ENCODE results near the gene PSMA4.
"Not testable (repeated sequence)": the region's sequence is repeated elsewhere in the genome, so short reads cannot be mapped to it uniquely, and the experiment has no call there.

The PSMA4 gene

DNA sequence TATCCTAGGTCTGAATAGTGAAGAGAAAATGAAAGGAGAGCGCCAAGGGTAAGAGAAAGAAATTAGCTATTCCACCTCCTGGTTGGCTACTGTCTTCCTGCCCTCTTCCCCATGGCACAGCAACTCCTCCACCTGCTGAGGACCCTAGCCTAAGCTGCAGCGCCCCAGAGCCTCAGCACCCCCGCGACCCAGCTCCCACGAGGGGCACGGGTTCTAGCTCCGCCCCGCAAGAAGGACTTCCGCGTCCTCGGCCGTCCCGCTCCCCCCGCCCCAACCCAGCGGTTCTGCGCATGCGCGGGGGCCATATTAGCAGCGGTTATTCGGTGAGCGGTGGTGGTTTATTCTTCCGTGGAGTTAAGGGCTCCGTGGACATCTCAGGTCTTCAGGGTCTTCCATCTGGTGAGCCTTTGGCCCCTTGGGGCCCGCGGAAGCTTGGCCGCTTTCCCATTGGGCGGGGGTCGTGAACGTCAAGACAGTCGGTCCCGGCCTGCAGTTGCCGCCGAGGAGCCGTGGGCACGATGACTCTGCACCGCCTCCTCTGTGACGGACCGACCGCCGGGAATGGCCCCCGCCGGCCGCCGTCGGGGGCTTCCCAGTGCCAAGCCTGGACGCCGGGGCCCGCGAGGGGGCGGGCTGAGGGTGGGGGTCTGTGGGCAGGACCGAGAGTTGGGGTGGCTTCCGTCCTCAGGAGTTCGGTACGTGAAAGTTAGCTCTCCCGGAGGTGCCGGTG, at the start of gene PSMA4:
Gene PSMA4 (plus strand): TSS at position 304 of the 730 bp plus-strand sequence. CDS start 1,484 bp downstream, outside the sequence.
- DNase-seq, result peak; percentile 44

DNA sequence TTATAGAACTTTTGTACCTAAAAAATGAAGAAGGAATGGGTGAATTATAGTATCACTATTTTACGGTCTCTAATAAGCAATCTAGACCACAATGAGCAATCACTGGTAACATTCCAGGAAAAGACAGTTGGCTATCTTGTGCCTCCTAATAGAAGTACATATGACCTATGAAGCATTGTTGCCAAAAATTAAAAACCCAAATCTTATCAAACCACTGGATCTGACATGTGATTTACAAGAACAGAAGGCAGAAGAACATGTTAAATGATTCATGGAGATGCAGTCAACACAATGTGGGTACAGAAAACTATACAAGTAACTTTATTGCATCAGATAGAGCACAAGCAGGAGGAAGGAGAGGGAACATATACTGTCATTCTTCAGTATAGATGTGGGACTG, 47.4 kb upstream of the PSMA4 start:
- DNase-seq, result no peak

DNA sequence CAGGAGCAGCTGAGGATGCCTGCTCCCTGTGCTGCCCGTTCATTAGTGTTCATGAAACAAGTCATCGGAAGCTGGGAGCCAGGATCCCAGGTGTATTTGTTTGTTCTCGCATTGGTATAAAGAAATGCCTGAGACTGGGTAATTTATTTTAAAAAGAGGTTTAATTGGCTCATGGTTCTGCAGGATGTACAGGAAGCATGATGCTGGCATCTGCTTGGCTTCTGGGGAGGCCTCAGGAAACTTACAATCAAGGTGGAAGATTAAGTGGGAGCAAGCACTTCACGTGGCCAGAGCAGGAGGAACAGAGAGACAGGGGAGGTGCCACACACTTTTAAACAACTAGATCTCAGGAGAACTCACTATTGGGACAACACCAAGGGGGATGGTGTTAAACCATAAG, 38.4 kb upstream of the PSMA4 start:
- no peak for DNase-seq

DNA sequence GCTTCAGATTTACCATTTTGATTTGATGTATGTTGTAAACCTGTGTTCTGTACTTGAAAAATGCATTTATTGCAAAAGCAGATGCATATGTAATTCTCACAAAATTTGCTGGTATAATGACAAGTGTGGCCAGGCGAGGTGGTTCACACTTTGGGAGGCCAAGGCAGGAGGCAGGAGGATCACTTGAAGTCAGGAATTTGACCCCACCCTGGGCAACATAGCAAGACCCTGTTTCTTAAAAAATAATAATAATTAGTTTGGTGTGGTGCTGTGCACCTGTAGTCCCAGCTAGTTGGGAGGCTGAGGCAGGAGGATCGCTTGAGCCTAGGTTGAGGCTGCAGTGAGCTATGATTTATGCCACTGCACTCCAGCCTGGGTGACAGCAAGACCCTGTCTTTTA, 37.6 kb upstream of the PSMA4 start:
- no peak for DNase-seq

DNA sequence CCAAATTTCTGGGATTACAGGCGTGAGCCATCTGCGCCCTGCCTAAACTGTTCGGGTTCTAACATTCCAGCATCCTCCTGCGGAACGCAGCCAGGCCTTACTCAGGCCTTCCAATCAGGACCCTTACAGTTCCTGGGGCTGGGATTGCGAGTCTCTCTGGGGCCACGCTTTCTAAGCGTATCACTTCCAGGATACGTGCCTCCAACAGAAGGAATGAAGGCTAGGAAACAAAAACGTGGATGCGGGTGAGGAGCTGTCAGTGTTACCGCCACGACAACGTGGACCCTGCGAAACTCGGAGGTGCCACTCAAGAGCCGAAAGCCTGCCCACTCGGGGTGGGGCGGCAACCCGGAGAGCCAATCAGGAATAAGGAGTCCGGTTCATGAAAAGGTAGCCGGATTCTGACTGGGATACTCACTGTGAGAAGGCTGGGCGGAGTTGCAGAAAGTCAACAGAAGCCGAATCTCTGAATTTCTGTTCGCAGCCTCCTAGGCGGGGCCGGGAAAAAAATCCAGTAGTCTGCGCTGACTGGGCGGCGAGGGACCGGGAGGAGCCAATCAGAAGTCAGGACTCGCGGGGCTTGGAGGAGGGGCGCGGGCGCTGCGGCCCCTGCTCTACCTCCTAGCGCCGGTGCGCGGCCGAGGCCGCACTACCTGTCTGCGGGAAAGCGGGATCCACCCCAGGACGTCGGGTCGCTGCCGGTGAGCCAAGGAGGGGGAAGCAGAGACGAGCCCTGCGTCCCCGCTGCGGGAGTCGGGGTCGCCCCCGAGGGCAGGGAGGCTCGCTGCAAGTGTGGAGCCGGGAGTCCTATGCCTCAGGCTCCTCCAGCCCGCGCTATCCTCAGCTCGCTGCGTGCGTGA, 33.0 kb upstream of the PSMA4 start, which contains the start of gene HYKK:
Gene HYKK (plus strand): TSS at position 607 of the 860 bp plus-strand sequence. CDS start 5,512 bp downstream, outside the sequence.
- DNase-seq, result peak; percentile 91

DNA sequence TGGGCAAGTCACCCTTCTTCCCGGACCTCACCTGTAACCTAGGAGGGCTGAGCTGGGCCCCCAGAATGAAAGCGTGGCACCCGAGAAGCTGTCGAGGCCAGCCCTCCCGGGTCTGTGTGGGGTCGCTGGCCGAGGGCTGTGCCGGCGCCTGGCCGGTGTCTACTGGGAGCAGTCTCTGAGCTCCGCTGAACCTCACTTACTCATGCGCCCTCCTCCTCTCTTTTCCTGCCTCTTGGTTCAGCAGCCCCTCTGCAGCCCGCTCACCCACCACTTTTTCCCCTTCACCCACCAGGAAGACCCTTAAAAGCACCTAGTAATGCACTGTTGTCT, 32.4 kb upstream of the PSMA4 start:
- DNase-seq, result no peak

DNA sequence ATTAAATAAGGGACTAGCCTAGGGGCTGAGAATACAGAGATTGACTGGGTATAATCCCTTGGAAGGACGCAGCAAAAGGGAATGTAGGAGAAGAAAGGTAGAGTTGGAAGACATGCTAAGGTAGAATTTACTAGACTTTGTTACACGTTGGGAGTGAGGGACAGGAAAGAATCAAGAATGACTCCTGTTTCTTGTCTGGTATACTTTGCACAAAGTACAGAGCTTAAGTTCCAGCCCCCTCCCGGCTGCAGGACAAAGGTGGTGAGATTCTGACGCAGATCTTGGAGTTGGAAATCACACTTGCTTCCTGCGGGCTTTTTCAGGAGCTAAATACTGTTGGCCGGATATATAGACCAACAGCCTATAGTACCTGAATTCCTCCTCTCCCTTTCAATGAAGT, 32.0 kb upstream of the PSMA4 start:
- no peak for DNase-seq

DNA sequence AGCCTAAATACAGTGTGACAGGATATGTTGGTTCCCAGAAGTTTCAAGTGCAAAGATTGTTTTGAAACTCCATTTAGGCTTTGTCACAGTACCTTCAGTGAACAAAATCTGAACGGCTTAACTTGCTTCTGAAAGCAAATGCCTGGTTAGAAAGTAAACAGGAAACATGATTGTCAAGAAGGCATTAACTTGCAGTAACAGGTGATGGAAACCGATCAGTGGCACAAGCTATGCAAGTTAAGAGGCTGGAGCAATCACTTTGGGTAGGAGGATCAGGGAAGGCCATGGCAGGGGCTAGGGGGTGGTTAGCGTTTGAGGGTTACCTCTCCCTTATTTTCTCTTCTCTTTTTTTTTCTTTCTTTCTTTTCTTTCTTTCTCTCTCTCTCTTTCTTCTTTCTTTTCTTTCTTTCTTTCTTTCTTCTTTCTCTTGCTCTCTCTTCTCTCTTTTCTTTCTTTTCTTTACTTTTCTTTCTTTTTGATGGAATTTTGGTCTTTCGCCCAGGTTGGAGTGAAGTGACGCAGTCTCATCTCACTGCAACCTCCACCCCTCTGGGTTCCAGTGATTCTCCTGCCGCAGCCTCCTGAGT, 30.4 kb upstream of the PSMA4 start:
- no peak for DNase-seq

DNA sequence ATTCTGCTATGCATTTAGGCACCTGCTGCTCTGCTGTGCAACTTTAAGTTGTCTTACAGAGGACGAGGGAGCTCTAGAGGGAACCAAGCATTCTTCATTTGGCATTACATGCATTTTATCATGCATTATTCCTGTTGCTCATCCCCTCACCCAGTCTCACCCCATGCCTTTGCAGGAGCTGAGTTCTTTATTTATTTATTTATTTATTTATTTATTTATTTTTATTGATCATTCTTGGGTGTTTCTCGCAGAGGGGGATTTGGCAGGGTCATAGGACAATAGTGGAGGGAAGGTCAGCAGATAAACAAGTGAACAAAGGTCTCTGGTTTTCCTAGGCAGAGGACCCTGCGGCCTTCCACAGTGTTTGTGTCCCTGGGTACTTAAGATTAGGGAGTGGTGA, 20.2 kb upstream of the PSMA4 start:
- not testable (repeated sequence) for DNase-seq

DNA sequence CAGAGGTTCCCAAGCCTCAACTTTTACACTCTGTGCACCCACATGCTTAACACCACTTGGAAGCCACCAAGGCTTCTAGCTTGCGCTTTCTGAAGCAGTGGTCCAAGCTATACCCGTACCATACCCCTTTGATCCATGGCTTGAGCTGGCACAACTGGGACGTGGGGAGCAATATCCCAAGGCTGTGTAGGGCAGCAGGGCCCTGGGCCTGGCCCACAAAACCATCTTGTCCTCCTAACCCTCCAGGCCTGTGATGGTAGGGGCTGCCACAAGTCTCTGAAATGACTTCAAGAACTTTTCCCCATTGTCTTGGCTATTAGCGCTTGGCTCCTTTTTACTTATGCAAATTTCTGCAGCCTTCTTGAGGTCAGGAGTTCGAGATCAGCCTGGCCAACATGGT, 16.0 kb upstream of the PSMA4 start:
- no peak for DNase-seq

DNA sequence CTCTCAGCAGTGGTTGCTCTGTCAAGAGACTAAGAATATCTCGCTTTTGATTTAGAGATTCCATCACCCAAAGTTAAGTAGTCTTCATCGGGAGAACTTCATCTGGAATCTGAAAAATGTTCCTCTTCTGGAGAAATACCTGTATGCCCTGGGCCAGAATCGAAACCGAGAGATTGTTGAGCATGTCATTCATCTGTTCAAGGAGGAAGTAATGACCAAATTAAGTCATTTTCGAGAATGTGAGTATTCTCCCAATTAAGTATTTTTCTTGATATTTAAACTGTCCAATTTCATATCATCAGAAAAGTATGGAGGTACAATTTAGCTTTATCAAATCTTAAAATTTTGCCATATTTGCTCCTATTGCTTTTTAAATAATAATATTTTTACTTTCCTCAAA, 12.9 kb upstream of the PSMA4 start:
- DNase-seq, result no peak

DNA sequence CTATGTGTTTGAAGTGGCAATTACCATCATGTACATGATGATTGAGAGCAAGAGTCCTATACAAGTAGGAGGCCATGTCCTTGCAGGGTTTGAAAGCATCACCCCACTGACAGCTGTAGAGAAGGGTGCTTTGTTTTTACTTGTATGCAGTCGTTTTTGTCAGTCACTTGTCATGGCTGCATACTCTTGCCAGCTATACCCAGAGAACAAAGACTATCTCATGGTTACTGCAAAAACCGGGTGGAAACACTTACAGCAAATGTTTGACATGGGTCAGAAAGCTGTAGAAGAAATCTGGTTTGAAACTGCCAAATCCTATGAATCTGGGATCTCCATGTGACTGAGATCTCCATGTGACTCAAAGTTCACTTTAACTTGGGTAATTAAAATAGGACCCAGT, 6.9 kb upstream of the PSMA4 start:
- no peak for DNase-seq

DNA sequence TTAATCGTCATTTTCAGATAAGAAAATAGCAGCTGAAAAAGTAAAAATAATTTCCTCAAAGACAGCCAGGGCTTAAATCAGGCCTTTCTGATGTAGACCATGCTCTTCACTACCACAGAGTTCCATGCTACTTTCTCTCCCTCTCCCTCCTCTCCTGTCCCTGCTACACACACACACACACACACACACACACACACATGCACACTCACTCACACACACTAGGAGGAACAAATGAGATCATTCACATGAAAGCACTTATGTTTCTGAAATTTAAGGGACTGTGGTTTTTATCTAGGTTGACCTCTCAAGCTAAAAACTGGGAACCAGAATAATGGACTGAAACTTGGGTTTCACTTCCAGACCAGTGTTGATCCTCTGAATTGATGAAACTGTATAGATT, 4.1 kb upstream of the PSMA4 start:
- no peak for DNase-seq

DNA sequence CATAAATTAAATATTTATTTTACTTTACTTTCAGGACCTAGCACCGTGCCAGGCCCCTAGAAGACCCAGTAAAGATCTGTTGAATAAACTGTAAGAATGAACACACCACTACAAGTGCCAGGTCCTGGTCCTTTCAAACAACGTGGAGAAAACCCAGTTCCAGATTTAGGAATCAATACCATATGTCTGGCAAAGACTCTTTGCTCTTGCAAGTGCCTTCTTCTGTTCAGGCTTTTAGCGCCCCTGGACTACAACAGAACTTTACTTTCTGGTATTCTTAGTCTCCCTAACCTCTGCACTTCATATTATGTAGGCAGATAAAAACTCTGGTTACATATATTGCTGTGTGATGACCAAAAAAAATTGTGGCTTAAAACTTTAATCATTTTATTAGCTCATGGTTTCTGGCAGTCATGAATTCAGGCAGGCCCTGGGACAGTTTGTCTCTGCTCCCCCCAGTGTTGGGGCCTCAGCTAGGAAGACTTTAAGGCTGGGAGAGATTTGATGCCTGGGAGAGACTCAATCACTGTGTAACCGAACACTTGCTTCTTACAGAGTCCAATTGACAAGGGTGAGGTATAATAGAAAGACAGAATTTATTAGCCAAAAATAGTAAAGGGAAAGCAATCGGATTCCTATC, 2.9 kb upstream of the PSMA4 start:
- no peak for DNase-seq

DNA sequence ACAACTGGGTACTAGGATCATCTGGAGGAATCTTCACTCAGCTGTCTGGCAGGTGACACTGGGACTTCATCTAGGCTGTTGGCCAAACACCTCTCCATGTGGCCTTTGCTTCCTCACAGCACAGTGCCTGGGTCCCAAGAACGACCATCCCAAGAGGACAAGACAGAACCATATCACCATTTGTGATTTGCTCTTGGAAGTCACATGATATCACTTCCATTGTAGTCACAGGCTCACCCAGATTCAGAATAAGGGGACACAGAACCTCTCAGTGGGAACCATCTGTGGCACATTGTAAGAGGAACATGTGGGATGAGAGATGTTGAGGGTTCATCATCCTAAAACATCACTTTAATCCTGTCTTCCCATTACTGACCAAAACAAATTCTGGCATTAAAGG, 1.9 kb upstream of the PSMA4 start:
- no peak for DNase-seq

DNA sequence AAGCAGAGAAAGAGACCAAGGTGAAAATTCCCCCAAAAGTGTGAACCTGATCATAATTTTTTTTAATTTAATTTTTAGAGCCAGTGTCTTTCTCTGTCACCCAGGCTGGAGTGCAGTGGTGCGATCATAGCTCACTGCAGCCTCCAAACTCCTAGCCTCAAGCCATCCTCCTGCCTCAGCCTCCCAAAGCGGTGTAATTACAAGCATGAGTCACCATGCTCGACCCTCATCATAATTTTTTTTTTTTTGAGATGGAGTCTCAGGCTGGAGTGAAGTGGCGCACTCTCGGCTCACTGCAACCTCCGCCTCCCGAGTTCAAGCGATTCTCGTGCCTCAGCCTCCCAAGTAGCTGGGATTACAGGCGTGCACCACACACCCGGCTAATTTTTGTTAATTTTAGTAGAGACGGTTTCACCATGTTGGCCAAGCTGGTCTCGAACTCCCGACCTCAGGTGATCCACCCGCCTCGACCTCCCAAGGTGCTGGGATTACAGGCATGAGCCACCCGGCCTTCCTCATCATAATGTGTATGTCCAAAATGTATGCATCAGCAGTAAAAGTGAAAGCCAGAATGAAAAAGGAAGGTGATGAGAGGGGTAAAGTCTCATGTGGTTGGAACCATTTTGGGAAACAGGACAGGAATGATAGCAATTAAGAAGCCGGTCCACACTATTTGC, 642 bp upstream of the PSMA4 start:
- not testable (repeated sequence) for DNase-seq

DNA sequence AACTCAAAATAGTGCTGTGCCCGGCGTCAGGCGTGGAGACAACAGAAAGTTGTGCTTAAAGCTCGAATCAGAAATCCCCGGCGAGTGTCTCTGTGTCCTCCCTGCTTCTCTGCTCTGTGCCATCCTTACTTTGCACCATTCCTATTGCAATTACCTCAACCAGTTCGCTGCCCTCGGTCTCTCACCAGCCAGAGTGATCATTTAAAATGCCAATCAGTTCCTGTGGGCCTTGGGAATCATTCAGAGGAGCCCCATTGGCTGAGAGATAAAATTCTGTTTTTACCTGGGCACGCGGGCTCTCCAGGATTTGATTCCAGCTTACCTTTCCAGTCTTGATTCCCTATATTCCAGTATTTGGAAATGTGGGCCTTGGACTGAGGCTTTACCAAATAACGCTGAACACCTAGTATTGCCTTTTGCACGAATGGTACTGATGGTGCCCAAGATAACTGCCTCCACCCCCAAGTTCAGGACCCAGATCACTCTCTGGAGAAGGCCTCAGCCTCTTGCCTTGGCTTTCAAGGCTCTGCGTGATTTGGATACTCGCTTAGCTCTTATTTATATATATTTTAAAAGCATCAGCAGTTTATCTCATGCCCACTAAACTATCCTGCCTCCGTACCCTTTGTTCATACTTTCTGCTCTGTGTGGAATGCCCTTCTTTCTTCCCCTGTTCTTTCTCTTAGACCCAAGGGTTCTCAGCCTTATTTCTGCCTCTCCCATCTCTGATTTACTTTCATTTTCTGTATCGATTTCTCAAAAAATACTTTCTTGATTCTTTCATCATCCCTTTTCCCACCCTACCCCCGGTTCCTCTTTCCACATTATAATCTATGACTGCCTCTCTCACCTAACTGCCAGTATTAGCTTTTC, 863 bp downstream of the PSMA4 start:
- DNase-seq, result no peak

DNA sequence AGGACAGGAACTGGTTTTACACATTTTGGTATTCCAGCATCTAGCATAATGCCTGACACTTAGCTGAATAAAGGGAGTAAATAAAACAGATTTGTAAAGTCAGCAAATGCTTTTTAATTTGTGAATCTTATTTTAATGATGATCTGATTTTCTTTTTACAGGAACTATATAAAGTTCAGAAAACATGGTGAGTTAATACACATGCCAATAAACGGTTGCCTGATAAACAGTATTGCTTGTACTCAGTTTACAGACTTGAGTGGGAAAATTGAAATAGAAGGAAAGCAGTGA, 1.4 kb downstream of the PSMA4 start:
- DNase-seq, result no peak

DNA sequence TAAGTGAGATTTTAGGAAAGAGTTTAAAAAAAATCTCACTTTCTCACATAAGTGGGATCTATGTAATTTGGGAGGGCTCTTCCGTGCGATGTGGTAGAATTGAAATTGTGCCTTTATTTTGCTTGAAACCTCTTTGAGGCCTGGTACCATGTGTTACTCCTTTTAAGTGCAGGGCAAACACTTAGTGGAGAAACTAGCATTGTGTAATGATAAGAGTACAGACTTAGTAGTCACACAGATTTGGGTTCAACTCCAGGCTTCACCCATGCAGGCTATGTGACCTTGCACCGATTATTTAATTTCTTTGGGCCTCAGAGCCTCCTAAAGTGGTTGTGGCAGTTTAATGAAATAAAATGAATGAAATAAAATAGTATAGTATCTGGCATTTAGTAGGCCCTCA, 2.4 kb downstream of the PSMA4 start:
- no peak for DNase-seq

DNA sequence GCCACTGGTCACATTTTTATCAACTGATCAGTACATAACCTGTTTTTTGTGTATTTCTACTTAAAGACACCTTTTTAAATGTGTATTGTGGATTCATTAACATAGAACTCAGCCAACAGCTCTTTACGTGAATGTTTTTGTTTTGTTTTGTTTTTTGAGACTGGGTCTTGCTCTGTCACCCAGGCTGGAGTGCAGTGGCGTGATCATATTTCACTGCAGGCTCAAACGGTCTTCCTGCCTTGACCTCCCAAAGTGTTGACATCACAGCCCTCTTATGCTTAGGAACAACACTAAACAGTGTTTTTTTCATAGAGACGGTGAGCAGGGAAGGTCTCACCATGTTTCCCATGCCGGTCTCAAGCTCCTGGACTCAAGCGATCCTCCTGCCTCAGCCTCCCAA, 9.9 kb downstream of the PSMA4 start:
- DNase-seq, result no peak

DNA sequence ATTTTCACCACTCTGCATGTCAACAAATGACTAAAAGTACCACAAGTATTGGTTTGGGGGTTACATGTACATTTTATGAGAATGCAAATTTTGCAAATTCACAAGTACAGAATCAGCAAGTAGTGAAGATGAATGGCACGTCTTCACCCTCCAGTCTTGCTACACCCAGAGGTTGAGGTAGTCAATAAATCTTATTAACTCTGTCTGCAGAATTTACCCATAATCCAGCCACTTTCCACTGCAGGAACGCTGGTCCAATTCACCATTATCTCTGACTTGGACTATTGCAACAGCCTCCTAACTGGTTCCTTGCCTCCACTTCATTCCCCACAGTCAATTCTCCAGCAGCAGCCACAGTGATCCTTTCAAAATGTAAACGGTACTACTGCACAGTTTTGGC, 10.6 kb downstream of the PSMA4 start:
- DNase-seq, result no peak

DNA sequence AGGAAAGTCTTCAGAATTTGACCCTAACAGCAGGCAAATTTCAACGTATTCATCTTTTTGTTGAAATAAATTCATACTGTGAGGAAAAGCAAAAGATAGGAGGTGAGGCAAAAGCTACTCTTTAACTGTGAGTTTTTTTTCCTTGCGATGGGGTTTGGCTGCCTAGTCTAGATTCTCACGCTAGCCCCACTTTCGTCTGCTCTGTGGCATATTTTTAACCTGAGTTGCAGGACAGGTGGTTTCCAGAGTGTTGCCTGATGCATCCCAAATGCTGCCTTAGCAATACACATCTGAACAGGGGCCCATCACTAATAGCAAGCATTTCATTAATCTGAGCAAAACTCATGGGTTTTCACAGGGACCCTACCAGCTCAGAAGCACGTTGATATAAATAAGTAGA, 11.7 kb downstream of the PSMA4 start:
- DNase-seq, result no peak

Measured in DMS79 treated with DMSO at 0.1 percent for 48 hours (cell line).